ENCODE results near the gene FANCG.

Gene FANCG

GRCh38 chr9:35060548-35061207, 19.1 kb downstream of the FANCG start:
- DNase-seq, result no peak

GRCh38 chr9:35059438-35059837, 20.3 kb downstream of the FANCG start:
- DNase-seq, result no peak

- no peak for DNase-seq
Observed at GRCh38 chr9:35057271-35057620, 22.5 kb downstream of the FANCG start.

GRCh38 chr9:35056571-35057270, 23.0 kb downstream of the FANCG start:
- no peak for DNase-seq

GRCh38 chr9:35054871-35055644, 24.7 kb downstream of the FANCG start:
- no peak for DNase-seq

- no peak for DNase-seq
Observed at GRCh38 chr9:35054185-35054835, 25.4 kb downstream of the FANCG start.

GRCh38 chr9:35051069-35051967, 28.4 kb downstream of the FANCG start:
- DNase-seq, result peak; percentile 56 to 69 (median 58)

- DNase-seq, result no peak
Observed at GRCh38 chr9:35048511-35048910, 31.2 kb downstream of the FANCG start.

GRCh38 chr9:35044071-35044470, 35.7 kb downstream of the FANCG start:
- DNase-seq, result no peak

- no peak for DNase-seq
Observed at GRCh38 chr9:35042891-35043545, 36.7 kb downstream of the FANCG start.

- peak in 3 of 4 experiments; percentile 27 to 31 (median 28) for DNase-seq
Observed at GRCh38 chr9:35042081-35042604, 37.6 kb downstream of the FANCG start.

- peak in 1 of 4 experiments; percentile 13 for DNase-seq
Observed at GRCh38 chr9:35035851-35036701, 43.7 kb downstream of the FANCG start.

- DNase-seq, result no peak
Observed at GRCh38 chr9:35033101-35033500, 46.6 kb downstream of the FANCG start.

GRCh38 chr9:35029852-35030251, 49.9 kb downstream of the FANCG start:
- DNase-seq, result peak; percentile 11 to 38 (median 26)

- no peak for DNase-seq
Observed at GRCh38 chr9:35029241-35029640, 50.5 kb downstream of the FANCG start.

- DNase-seq, result no peak
Observed at GRCh38 chr9:35028341-35028740, 51.4 kb downstream of the FANCG start.

GRCh38 chr9:35027860-35028259, 51.9 kb downstream of the FANCG start:
- DNase-seq, result no peak

- no peak for DNase-seq
Observed at GRCh38 chr9:35027374-35027773, 52.4 kb downstream of the FANCG start.

GRCh38 chr9:35026671-35027070, 53.1 kb downstream of the FANCG start:
- no peak for DNase-seq
